Activated T-helper 9 cell treated with anti-CD3 and anti-CD28 coated beads, Interleukin-2, amount 50 U/mL, for 16 hours (primary cell): Measurements from ENCODE around the gene APPL2.
"Not testable (repeated sequence)": the region's sequence is repeated elsewhere in the genome, so short reads cannot be mapped to it uniquely, and the experiment has no call there.

Experiments used
- DNase-seq: peaks from one replicate; pipeline ENCODE4 v3.0.0-alpha.2; 2020; ENCODE audit warnings: low read depth

APPL2 gene

GRCh38 chr12:105192624-105193225 lies 43.2 kb downstream of the APPL2 start:
- no peak for DNase-seq

GRCh38 chr12:105190530-105190929 lies 45.4 kb downstream of the APPL2 start:
- no peak for DNase-seq

- no peak for DNase-seq
Observed at GRCh38 chr12:105189293-105189692, 46.7 kb downstream of the APPL2 start.

GRCh38 chr12:105183976-105184375 lies 52.0 kb downstream of the APPL2 start:
- DNase-seq = not testable (repeated sequence)

GRCh38 chr12:105183406-105183805 lies 52.6 kb downstream of the APPL2 start:
- DNase-seq = not testable (repeated sequence)

GRCh38 chr12:105179114-105179513 lies 56.9 kb downstream of the APPL2 start:
- DNase-seq = not testable (repeated sequence)

GRCh38 chr12:105177208-105177607 lies 58.8 kb downstream of the APPL2 start:
- DNase-seq = no peak

GRCh38 chr12:105175397-105175990 lies 60.5 kb downstream of the APPL2 start:
- DNase-seq = no peak

- no peak for DNase-seq
Observed at GRCh38 chr12:105171691-105172436, 64.1 kb downstream of the APPL2 start.

GRCh38 chr12:105170139-105170538 lies 65.8 kb downstream of the APPL2 start:
- DNase-seq = no peak

GRCh38 chr12:105168006-105168405 lies 68.0 kb downstream of the APPL2 start:
- no peak for DNase-seq

GRCh38 chr12:105167346-105167745 lies 68.6 kb downstream of the APPL2 start:
- no peak for DNase-seq

- no peak for DNase-seq
Observed at GRCh38 chr12:105166736-105167135, 69.2 kb downstream of the APPL2 start.

- no peak for DNase-seq
Observed at GRCh38 chr12:105164068-105164467, 71.9 kb downstream of the APPL2 start.

- DNase-seq = no peak
Observed at GRCh38 chr12:105162174-105162573, 73.8 kb downstream of the APPL2 start.

GRCh38 chr12:105158876-105159275 lies 77.1 kb downstream of the APPL2 start:
- no peak for DNase-seq

- DNase-seq = no peak
Observed at GRCh38 chr12:105157606-105158005, 78.4 kb downstream of the APPL2 start.

GRCh38 chr12:105156260-105156659 lies 79.7 kb downstream of the APPL2 start:
- DNase-seq = no peak

- no peak for DNase-seq
Observed at GRCh38 chr12:105142259-105142658, 93.7 kb downstream of the APPL2 start.

GRCh38 chr12:105141320-105141922 lies 94.6 kb downstream of the APPL2 start:
- no peak for DNase-seq

GRCh38 chr12:105138248-105138647 lies 97.7 kb downstream of the APPL2 start:
- DNase-seq = no peak
